Psoas muscle (tissue), 8 donors: ENCODE measurements around the gene ABCA12. TPM values are rescaled to one million over a fixed set of nuclear protein-coding genes. Genes with fewer than 3 reads are reported as not detected.

Experiments
- ATAC-seq, 4 donors: fragments of 200-7000 bp; cut with Tn5 transposase; one replicate each; pipeline ENCODE4 v1.9.1; 2020; ENCODE audit warnings: moderate library complexity in 3 of 4, mild to moderate bottlenecking in 2 of 4
- DNase-seq, 2 donors: peaks; one replicate each; pipeline ENCODE4 v3.0.0-alpha.2; 2020
- H3K27ac ChIP-seq: fragments of 200-600 bp; one replicate; pipeline ENCODE4 v1.8.0; 2022
- H3K27me3 ChIP-seq, 3 donors: fragments of 200-600 bp in 1 of 3; one replicate each; pipeline versions ENCODE4 v1.6.1 to v1.8.0; 2013 to 2022; ENCODE audit warnings: low read length in 2 of 3, mild to moderate bottlenecking in 2 of 3, moderate library complexity in 1 of 3; ENCODE audit not compliant: insufficient read depth in 3 of 3
- H3K36me3 ChIP-seq, 2 donors: fragments of 200-600 bp in 1 of 2; one replicate each; pipeline versions ENCODE4 v1.6.1 to v1.8.0; 2013 to 2022; ENCODE audit warnings: low read depth in 1 of 2, mild to moderate bottlenecking in 1 of 2, moderate library complexity in 1 of 2; ENCODE audit not compliant: insufficient read depth in 1 of 2
- H3K4me1 ChIP-seq: fragments of 200-600 bp; one replicate; pipeline ENCODE4 v1.8.0; 2022
- H3K4me3 ChIP-seq: fragments of 200-600 bp; one replicate; pipeline ENCODE4 v1.8.0; 2022; ENCODE audit warnings: mild to moderate bottlenecking
- H3K9me3 ChIP-seq: fragments of 200-600 bp; one replicate; pipeline ENCODE4 v1.8.0; 2022
- CTCF ChIP-seq: fragments of 200-600 bp; IDR thresholded peaks from one replicate; pipeline ENCODE4 v1.8.0; 2022; ENCODE audit warnings: antibody characterized with exemption
- WGBS, 3 donors: extraction: QIAGEN DNeasy Blood & Tissue Kit; methylation state at CpG; one replicate each; pipeline versions ENCODE4 v1.1.6 to v1.1.7; 2013; 5-methylcytosine and 5-hydroxymethylcytosine counted together
- intact Hi-C, 2 donors: fragments of 100-400 bp; cut with DNase I; formaldehyde crosslinking; loops; one replicate each; pipeline versions ENCODE4 v1.11.0 to v1.14.2; 2022
- polyA plus RNA-seq, 3 donors: library from polyadenylated mRNA; stranded (reverse); fragments of 200-250 nt; gene quantifications; one replicate each; pipeline ENCODE4 v1.2.3, GENCODE V29; 2013
- total RNA-seq, 4 donors: library from RNA; stranded (reverse); fragmentation: NEBNext Ultra II Directional in 2 of 4; extraction: Animal tissue kit (Norgen Biotek cat#: 25700) in 2 of 4; gene quantifications; one replicate each; pipeline versions ENCODE4 v1.2.1 to v1.2.4, GENCODE V29; 2021 to 2023
- donor health status: healthy with polysubstance abuse.
- donor health status: DM: no; HTN: no; CAD: no; lungs with moderate emphysema.
- donor health status: Bipolar disorder and iron deficiency.
- donor health status: healthy.
- donor health status: DM: yes; HTN: yes; CAD: no.
- donor health status: DM: no; HTN: no; CAD: no.
- donor health status: DM: no; HTN: no; CAD: no.
- donor health status: DM: yes; HTN: yes; CAD: no.

Gene ABCA12
- total and polyA plus RNA-seq, 7 donors, result not detected

DNA sequence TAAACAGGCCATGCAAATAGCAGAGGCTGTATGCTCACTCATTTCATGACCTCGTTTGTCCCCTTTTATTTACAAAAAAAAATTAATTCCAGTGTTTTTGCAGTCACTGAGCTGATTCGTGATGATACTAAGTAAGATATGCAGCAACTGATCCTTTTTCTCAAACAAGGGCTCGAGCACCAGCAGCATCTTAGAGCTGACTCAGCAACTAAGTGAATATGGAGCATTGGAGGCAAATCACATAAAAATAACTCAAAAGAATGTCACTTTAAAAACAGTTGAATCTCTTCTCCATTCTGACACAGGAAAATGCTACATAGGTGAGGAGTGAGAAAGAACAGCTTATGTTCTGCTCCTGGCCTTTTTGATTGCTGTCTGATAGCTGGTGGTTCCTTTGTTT, 152.8 kb downstream of the ABCA12 start:
- no peak for TF ChIP-seq CTCF
- no peaks in the 10 kb centered on the region for H3K36me3 ChIP-seq
- ATAC-seq (no peak), DNase-seq (no peak)
- intact Hi-C loops, result no loop called here
- H3K27me3 ChIP-seq, result no peaks in the 10 kb centered on the region
- H3K9me3 ChIP-seq, result no peaks in the 10 kb centered on the region
- no peak overlapping the region for H3K27ac ChIP-seq
- no peak overlapping the region for H3K4me3 ChIP-seq
- H3K4me1 ChIP-seq, result no peaks in the 10 kb centered on the region
- 47 to 62% (median 49%) methylated on average over 3 of the region's 3 CpGs for WGBS, 3 donors

DNA sequence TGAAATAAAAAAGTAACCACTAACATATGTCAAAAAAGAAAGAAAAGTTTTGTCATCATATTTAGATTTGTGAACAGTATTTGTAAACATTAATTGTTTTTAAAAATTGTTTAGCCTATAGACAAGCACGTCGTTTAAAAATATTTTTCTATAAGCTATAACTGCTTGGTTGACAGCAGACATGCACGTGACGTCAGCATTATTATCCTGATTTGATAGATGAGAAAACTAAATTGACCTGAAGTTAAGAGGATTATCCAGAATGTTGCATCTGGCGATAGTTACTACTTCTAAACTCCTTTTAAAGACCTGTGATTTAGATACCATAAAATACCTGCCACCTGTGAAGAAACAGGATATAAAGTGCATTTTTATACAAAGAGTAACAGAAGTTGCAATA, 172.0 kb downstream of the ABCA12 start:
- no peaks in the 10 kb centered on the region for H3K36me3 ChIP-seq
- no peaks in the 10 kb centered on the region for H3K27me3 ChIP-seq
- no peak overlapping the region for H3K4me3 ChIP-seq
- DNase-seq (no peak), ATAC-seq (no peak)
- WGBS, 3 donors, result 69 to 77% (median 69%) methylated on average over 5 of the region's 5 CpGs
- intact Hi-C loops, result no loop called here
- H3K4me1 ChIP-seq, result no peaks in the 10 kb centered on the region
- no peak overlapping the region for H3K27ac ChIP-seq
- TF ChIP-seq CTCF, result no peak
- H3K9me3 ChIP-seq, result peaks cover 6% of the 10 kb centered on the region

- Histone ChIP-seq H3K27ac (no peak overlapping the region), H3K9me3 (peaks cover 6% of the 10 kb centered on the region), H3K4me1 (no peaks in the 10 kb centered on the region), H3K27me3 (no peaks in the 10 kb centered on the region), H3K36me3 (no peaks in the 10 kb centered on the region), H3K4me3 (no peak overlapping the region)
- DNase-seq (no peak), ATAC-seq (no peak)
- intact Hi-C loops, result no loop called here
- TF ChIP-seq CTCF, result no peak
Observed at GRCh38 chr2:214960677-214961076, 177.7 kb downstream of the ABCA12 start.

DNA sequence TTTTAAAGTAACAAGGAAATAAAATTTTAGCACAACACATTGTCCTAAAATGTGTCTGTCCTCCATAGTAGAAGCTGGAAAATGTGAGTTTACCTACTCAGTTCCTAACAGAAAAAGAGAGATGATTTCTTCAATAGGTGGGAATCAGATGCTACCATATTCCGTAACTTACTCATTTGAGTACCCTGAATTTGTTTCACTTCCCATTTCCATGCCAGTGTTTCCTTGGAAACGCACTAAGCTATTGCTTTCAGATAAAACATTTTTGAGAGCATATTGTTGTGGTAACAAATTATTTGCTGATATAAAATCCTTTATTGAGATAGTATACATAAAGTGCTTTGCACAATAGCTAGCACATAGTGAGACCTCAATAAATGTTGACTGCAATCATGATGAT, 191.5 kb downstream of the ABCA12 start:
- Histone ChIP-seq H3K4me3 (no peak overlapping the region), H3K36me3 (no peaks in the 10 kb centered on the region), H3K9me3 (no peaks in the 10 kb centered on the region), H3K4me1 (no peaks in the 10 kb centered on the region), H3K27me3 (no peaks in the 10 kb centered on the region), H3K27ac (no peak overlapping the region)
- WGBS, 3 donors, result 87 to 88% (median 88%) methylated on average over 2 of the region's 2 CpGs
- intact Hi-C loops, result no loop called here
- ATAC-seq, result no peak
- no peak for TF ChIP-seq CTCF
- no peak for DNase-seq

DNA sequence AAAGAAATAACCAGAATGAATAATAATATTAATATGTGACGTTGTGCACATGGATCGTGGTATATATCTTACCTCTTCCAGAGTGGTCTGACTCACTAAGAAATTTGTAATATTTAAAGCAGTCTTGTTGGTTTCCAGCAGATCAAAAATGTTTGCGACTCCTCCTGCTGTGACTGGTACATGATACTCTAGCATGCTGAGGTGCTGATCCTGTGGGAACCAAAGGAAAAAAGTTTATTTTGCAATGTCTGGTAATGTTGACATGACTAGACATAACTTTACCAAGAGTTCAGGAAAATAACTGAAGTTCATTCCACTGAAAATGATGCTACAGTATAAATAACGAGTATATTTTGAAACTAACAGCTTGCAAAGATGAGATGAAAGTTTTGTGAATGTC, 204.4 kb downstream of the ABCA12 start:
- TF ChIP-seq CTCF, result no peak
- no peak for ATAC-seq
- 76 to 80% (median 79%) methylated on average over 4 of the region's 4 CpGs for WGBS, 3 donors
- Histone ChIP-seq H3K27me3 (no peaks in the 10 kb centered on the region), H3K9me3 (no peaks in the 10 kb centered on the region), H3K27ac (no peak overlapping the region), H3K4me3 (no peak overlapping the region), H3K36me3 (no peaks in the 10 kb centered on the region), H3K4me1 (no peaks in the 10 kb centered on the region)
- no peak for DNase-seq
- intact Hi-C loops, result no loop called here
